ENCODE data around the gene CAMTA1. TPM values are rescaled to one million over a fixed set of nuclear protein-coding genes. Genes with fewer than 3 reads are reported as not detected.

The CAMTA1 gene
- total RNA-seq, 2 donors from 2014 or later = 55.3 to 69.5 TPM

DNA sequence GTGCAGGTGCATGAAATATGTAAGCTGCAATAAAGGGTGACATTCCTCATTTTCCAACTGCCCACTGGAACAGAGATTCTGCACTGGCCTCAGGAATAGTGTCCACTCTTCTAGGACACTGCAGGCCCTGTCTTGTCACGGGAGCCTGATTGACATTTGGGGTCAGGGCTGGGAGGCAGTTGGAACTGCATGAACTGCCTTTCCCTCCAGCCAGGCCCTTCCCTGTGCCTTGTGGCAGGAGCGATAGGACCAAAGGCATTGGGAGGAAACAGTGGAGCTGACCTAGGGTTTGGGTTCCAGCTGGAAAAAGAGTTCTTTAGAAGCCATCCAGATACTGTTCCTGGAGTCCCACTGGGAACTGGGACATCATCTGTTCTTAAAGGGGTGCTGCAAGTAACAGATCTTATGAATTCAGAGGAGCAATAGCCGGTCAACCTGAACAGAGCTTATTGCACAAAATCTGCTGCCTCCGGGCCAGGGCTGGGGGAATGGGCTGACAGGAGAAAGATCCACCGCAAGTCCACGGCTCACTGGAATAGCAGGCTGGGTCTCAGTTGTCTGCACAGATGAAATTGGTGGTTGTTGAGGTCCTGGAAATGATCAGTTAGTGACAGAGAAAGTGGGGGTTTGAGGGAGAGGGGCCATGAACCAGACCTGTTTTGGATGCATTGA is 451.7 kb downstream of the CAMTA1 start:
- Mint-ChIP-seq H3K27me3 (peaks cover 32% of the 10 kb centered on the region), H3K4me3 (no peak overlapping the region), H3K4me1 (no peaks in the 10 kb centered on the region), H3K27ac (no peak overlapping the region), H3K36me3 (ENCODE audit: low read depth) (no peaks in the 10 kb centered on the region)
- ATAC-seq = no peak
- H3K9me3 ChIP-seq (ENCODE audit: control insufficient read depth, low read length, poor library complexity, severe bottlenecking) = no peaks in the 10 kb centered on the region
- no peak for DNase-seq

DNA sequence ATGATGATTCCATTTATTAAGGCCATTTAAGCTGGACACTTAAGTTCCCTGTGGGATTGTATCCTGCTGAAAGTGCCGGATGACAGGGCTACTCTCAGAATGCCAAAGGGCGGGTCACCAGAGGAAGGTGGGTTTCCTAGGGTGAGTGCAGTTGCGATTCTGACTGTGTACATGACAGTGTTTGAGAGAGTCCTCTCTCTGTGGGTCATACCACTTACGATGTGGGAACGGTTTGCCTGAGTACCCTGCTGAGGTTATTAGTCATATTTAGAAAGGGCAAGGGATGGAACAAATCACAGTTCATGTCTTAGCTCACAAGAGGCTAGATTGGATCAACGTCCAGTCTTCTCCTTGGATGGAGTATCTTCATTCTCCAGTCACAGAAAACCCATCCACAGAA is 461.9 kb downstream of the CAMTA1 start:
- H3K4me3 Mint-ChIP-seq = no peak overlapping the region
- ATAC-seq = no peak
- no peak overlapping the region for H3K27ac Mint-ChIP-seq

DNA sequence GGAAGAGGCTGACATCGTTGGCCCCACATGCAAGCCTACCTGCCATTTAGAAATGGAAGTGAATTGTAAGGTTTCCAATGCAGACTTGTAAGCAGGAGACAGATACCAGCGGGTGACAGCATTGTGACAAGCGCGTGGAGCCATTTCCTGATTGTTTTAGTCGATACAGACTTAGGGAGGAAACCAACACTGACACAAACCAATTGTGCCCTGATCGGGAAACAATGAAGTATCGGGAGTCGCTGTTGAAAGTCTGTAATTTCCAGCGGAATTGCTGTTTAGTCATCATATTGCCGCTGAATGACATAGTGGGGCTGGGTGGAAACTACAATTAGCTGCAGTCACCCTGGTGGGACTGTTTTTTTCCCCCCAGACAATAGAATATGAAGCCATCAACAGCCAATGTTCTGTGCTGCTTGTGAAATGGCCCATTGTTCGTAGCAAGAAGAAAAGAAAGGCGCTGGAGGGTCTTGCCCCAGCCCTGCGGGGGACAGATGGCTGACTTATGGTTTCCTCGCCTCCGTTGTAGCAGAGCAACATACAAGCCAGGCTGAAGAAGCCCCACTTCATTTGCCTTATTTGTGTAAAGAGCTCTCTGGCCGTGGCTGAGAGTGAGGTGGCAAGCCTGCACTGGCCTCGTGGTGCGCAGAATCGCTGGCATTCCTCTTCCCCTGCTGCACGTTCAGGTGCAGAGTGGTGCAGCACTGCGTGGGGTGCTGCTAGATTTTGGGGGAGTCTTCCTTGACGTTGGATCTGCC is 462.7 kb downstream of the CAMTA1 start:
- DNase-seq = no peak
- H3K9me3 ChIP-seq (ENCODE audit: control insufficient read depth, low read length, poor library complexity, severe bottlenecking) = no peaks in the 10 kb centered on the region
- Mint-ChIP-seq H3K27ac (no peak overlapping the region), H3K4me1 (no peaks in the 10 kb centered on the region), H3K4me3 (no peak overlapping the region), H3K27me3 (peaks cover 62% of the 10 kb centered on the region), H3K36me3 (ENCODE audit: low read depth) (no peaks in the 10 kb centered on the region)
- no peak for ATAC-seq

More for the DNA sequence above, 461.9 kb downstream of the CAMTA1 start:
- no peaks in the 10 kb centered on the region for H3K4me1 Mint-ChIP-seq
- H3K27me3 Mint-ChIP-seq = peaks cover 59% of the 10 kb centered on the region
- no peaks in the 10 kb centered on the region for H3K9me3 ChIP-seq (ENCODE audit: control insufficient read depth, low read length, poor library complexity, severe bottlenecking)
- DNase-seq = no peak
- no peaks in the 10 kb centered on the region for H3K36me3 Mint-ChIP-seq (ENCODE audit: low read depth)

DNA sequence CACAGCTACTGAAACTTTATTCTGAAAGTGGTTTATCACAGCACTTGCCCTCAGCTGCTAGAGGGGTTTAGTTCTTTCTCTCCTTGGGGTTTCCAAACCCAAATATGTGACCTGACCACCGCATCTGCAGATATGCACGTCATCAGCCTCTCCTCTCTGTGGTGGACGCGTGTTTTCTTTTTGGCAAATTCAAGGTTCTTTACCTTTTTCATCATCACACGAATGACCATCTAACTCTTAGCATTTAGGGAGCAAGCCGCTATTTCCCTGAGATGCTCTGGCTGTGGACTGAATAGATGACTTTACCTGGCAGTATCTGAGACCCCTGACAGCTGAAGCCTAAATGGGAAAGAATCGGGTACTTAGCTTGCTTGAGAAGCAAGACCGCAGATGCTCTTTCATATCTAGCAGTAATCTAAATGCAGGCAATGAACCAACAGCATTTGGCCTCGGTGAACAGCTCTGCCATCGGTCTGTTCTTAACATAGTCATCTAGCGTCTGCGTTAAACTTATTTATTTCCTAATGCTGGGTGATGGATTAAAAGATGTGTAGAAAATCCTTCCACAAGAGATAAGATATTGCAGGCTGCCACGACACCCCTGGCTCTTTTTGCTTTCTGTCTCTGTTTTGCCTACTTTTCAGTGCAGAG is 463.4 kb downstream of the CAMTA1 start:
- Mint-ChIP-seq H3K4me1 (no peaks in the 10 kb centered on the region), H3K36me3 (ENCODE audit: low read depth) (no peaks in the 10 kb centered on the region), H3K4me3 (no peak overlapping the region), H3K27ac (no peak overlapping the region), H3K27me3 (peaks cover 65% of the 10 kb centered on the region)
- no peak for DNase-seq
- no peak for ATAC-seq
- H3K9me3 ChIP-seq (ENCODE audit: control insufficient read depth, low read length, poor library complexity, severe bottlenecking) = no peaks in the 10 kb centered on the region

DNA sequence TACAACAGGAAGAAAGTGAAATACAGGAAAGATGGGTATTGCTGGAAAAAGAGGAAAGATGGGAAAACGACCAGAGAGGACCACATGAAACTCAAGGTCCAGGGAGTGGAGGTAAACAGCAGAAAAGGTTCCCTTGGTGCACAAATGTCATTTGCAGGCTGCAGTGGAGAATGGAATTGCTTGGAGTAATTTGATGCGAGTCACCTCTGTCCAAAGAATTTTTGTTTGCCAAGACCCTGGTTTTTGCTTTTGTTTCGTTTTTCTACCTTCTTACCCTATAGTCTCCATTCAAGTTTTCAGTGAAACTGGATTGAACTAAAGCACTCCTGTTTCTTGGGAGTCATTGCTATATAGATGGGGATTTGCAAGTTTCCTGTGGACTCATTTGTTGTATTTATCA is 464.3 kb downstream of the CAMTA1 start:
- H3K27me3 Mint-ChIP-seq = peaks cover 74% of the 10 kb centered on the region
- no peak for DNase-seq
- no peaks in the 10 kb centered on the region for H3K9me3 ChIP-seq (ENCODE audit: control insufficient read depth, low read length, poor library complexity, severe bottlenecking)
- no peak overlapping the region for H3K4me3 Mint-ChIP-seq
- ATAC-seq = no peak
- H3K4me1 Mint-ChIP-seq = no peaks in the 10 kb centered on the region
- H3K27ac Mint-ChIP-seq = no peak overlapping the region
- no peaks in the 10 kb centered on the region for H3K36me3 Mint-ChIP-seq (ENCODE audit: low read depth)

DNA sequence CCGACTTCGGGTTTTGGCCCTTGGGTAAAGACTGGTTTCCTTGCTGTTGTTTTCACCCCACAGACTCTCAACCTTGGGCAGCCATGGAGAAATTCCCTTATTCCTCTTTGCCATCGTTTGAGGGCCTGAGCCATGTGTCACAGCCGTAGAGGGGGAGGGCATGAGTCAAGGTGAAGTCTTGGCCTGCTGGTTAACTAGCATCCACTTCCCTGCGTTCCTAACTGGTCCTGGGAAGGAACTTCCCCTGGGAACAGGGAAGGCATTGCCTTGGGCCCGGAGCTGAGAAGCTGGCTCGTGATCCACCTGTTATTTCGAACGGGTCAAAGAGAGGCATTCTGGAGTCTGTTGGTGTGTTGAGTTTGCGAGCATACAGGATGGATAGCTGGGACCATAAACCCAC is 464.9 kb downstream of the CAMTA1 start:
- Mint-ChIP-seq H3K27ac (no peak overlapping the region), H3K4me3 (no peak overlapping the region), H3K27me3 (peaks cover 78% of the 10 kb centered on the region), H3K36me3 (ENCODE audit: low read depth) (no peaks in the 10 kb centered on the region), H3K4me1 (no peaks in the 10 kb centered on the region)
- no peaks in the 10 kb centered on the region for H3K9me3 ChIP-seq (ENCODE audit: control insufficient read depth, low read length, poor library complexity, severe bottlenecking)
- DNase-seq (no peak), ATAC-seq (no peak)

DNA sequence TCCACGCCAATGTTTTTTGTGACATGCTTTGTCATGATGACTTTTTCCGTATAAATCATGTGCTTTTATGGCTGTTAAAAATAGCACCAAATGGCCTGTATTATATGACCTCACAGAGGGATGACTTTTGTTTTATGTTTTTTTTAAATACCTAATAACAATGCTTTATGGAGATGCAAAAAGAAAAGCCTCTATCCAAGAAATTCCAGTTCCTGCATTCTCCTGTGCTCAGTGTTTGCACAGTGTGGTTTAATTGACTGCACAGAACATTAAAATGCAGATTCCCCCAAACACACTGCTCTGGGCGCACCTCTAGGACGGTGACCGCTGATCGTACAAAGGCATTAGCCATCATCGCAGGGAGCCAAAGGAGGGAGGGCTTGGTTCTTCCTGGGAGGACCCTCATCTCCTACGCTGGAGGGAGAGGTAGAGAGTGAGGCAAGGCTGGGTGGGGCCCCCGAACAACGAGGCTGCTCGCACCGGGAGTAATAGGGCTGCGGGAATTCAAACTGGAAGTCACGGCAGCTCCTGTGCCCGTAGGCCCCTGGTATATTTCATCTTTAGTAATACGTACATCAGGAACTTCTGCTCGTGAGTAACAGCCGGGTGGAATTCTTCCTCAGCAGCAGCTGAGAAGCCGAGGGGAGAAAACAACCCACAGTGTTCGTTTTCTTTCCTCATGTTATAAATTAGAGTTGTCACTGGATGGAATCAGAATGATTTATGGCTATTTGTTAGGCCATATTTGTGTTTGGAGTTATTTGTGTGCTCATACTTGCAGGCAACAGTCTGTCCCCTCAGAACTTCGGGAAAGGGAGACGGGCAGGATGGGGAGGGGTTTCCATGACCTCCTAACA is 465.6 kb downstream of the CAMTA1 start:
- ATAC-seq (no peak), DNase-seq (no peak)
- Mint-ChIP-seq H3K36me3 (ENCODE audit: low read depth) (peaks cover 3% of the 10 kb centered on the region), H3K4me1 (no peaks in the 10 kb centered on the region), H3K27me3 (peaks cover 79% of the 10 kb centered on the region), H3K27ac (no peak overlapping the region), H3K4me3 (no peak overlapping the region)
- H3K9me3 ChIP-seq (ENCODE audit: control insufficient read depth, low read length, poor library complexity, severe bottlenecking) = no peaks in the 10 kb centered on the region

DNA sequence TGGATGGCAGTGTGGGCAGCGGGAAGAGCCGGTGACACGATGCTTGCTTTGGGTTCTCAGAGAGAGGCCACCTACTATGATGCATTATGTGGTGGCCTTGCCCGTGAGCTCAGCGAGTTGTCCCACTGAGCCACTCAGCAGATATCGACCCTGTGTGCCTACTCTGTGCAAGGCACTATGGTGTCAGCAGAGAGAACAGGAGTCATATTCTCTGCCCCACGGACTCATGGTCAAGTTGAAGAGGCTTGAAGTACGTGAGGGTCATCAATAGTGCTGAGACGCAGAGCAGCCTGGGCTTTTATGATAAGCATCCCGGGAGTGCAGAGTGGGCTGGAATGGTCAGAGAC is 466.2 kb downstream of the CAMTA1 start:
- Mint-ChIP-seq H3K4me3 (no peak overlapping the region), H3K36me3 (ENCODE audit: low read depth) (peaks cover 3% of the 10 kb centered on the region), H3K4me1 (no peaks in the 10 kb centered on the region), H3K27ac (no peak overlapping the region), H3K27me3 (peaks cover 73% of the 10 kb centered on the region)
- H3K9me3 ChIP-seq (ENCODE audit: control insufficient read depth, low read length, poor library complexity, severe bottlenecking) = no peaks in the 10 kb centered on the region
- ATAC-seq (no peak), DNase-seq (no peak)

DNA sequence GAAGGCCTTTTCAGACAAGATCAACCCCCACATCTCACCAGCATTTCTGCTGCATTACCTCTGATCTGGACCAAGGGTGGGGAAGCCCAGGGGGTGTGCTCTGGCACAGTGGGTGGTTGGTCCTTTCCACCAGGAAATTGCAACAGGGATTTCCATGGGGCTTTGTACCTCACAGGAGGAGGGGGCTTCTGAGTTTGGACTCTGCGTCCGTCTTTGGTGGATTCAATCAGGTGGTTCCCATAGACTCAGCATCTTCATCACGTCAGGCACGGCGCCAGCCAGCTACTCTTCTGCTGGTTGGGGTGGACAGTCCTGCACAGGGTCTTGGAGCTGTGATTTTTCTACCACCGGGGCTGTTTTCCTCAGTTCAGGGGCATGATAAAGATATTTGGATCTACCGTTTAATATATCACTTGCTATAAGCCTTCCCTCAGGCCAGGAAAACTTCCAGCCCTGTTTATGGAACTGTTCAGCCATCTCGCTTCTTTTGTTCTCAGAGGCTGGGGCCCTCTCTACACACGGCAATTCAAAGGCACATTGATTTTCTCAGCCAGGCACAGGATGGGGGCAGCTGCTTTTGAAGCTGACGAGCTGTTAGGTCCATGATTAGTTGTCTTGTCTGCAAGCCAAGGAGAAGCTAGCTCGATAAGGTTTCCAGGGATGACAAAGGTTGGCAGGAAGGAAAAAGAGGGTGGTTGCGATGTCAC is 467.3 kb downstream of the CAMTA1 start:
- Mint-ChIP-seq H3K36me3 (ENCODE audit: low read depth) (peaks cover 3% of the 10 kb centered on the region), H3K4me1 (peaks cover 2% of the 10 kb centered on the region), H3K27me3 (peaks cover 66% of the 10 kb centered on the region), H3K27ac (no peak overlapping the region), H3K4me3 (no peak overlapping the region)
- DNase-seq = no peak
- H3K9me3 ChIP-seq (ENCODE audit: control insufficient read depth, low read length, poor library complexity, severe bottlenecking) = no peaks in the 10 kb centered on the region
- ATAC-seq = no peak

DNA sequence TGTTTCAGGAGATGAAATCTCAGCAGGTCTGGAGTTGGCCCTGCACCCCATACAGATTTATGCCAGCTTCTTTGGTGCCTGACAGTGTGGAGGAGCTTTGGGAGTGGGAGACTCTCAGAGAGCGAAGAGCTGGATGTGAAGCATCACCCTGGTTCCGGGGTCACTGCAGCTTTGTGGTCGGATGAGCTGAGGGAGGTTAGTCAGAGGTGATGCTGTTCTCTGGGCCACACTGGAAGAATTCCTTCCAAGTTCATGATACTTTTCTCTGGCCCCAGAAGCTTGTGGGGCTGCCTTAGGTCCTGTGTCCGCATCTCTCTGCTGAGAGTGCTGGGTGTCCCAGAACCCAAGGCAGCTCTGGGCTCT is 467.8 kb downstream of the CAMTA1 start:
- H3K9me3 ChIP-seq (ENCODE audit: control insufficient read depth, low read length, poor library complexity, severe bottlenecking) = no peaks in the 10 kb centered on the region
- H3K4me3 Mint-ChIP-seq = no peak overlapping the region
- H3K27me3 Mint-ChIP-seq = peaks cover 61% of the 10 kb centered on the region
- no peak overlapping the region for H3K27ac Mint-ChIP-seq
- peaks cover 2% of the 10 kb centered on the region for H3K4me1 Mint-ChIP-seq
- H3K36me3 Mint-ChIP-seq (ENCODE audit: low read depth) = peaks cover 3% of the 10 kb centered on the region
- ATAC-seq (no peak), DNase-seq (no peak)

DNA sequence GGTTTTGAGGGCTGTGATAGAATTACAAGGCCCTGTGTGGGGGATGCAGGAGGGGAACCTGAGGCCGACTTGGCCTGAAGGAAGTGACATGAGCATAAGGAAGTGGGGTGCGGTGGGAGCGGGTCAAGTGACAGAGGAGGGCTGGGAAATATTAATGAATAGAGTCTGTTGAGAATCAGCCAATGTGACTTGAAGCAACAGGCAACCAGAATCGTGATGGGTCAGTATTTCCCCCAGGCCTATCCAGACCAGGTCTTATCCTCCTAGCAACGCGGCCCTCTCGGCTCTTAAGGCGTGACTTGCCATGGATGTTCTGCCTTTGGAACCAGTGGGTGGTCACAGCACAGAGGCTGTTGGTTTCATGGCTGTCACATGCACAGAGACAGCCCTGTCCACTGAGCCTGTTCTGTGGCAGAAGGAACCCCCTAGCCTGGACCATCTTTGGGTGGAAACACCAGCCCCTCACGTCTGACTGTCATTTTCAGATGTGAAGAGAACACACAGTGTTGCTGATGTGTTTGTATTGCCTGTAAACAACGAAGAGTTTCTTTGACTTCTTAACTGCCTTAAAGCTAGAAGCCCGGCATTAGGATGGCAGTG is 468.8 kb downstream of the CAMTA1 start:
- H3K4me1 Mint-ChIP-seq = peaks cover 2% of the 10 kb centered on the region
- H3K27me3 Mint-ChIP-seq = peaks cover 52% of the 10 kb centered on the region
- no peak overlapping the region for H3K27ac Mint-ChIP-seq

DNA sequence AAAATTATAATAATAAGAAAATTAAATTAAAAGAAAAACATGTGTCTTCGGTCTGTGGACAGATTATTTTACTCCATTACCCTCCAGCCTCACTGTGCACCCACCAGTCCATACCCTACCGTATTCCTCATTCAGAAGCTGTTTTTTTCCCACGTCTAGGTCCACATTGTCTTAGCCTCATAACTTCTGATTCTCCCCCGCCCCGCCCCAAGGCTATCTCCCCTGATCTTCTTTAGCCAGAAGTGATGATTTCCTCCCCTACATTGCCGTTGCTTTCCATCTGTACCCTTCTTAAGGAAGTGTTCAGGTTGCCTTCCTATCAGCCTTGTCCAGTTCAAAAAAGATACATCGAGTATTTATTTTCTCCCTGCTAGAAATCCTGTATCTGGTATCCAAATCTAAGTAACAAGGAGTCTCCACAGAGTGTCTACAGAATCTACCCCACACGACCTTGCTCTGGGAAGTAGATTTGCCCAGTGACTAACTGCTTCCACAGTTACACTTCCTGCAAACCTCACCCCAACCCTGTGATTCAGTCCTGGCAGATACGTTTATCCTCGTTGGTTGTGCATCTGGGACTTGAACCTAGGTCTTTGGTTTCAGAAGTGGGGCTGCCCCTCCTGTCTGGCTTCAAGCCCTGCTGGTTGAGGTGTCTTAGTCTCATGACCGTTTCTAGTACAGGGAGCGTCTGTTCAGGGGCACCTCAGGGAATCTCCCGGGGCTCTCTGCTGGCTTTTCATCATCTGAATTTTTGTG is 470.2 kb downstream of the CAMTA1 start:
- no peaks in the 10 kb centered on the region for H3K9me3 ChIP-seq (ENCODE audit: control insufficient read depth, low read length, poor library complexity, severe bottlenecking)
- Mint-ChIP-seq H3K27ac (no peak overlapping the region), H3K4me1 (peaks cover 2% of the 10 kb centered on the region), H3K4me3 (no peak overlapping the region), H3K36me3 (ENCODE audit: low read depth) (peaks cover 3% of the 10 kb centered on the region), H3K27me3 (peaks cover 52% of the 10 kb centered on the region)
- DNase-seq = no peak
- ATAC-seq = no peak

More for the DNA sequence above, 468.8 kb downstream of the CAMTA1 start:
- H3K4me3 Mint-ChIP-seq = no peak overlapping the region
- no peaks in the 10 kb centered on the region for H3K9me3 ChIP-seq (ENCODE audit: control insufficient read depth, low read length, poor library complexity, severe bottlenecking)
- no peak for ATAC-seq
- peaks cover 3% of the 10 kb centered on the region for H3K36me3 Mint-ChIP-seq (ENCODE audit: low read depth)
- no peak for DNase-seq
